ENCODE data around the gene AUP1.
"Not testable (repeated sequence)": the region's sequence is repeated elsewhere in the genome, so short reads cannot be mapped to it uniquely, and the experiment has no call there.

Gene AUP1

DNA sequence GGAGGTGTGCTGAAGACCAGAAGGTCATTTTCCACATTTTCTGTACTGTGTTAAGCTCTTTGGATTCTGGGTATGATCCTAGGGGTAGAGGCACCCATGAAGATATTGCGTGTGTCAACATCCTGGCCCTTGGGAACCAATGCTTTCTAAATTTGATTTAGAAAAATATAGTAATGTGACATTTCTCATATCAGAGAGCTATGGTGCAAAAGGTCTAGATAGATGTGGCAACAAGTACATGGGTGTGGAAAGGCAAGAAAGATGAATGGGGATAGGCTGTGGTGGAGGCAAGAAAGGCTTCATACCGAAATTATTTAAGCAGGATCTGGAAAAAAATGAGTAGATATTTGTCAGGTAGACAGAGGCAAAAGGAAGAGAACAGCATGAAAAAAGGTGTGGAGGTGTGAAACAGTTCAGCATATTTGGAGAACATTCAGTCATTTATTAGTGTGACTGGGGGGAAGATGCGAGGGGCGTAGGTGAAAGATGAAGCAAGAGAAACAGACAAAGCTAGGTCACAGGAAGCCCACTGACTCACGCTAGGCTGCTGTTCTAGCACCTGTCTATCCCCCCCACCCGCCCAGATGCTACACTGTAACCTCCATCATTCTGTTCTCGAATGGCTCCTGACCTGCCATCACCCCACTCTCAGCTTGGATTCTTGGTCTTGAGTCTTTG is 36.7 kb upstream of the AUP1 start:
- Histone ChIP-seq H3K4me3 (ENCODE audit: low read length) (no peak overlapping the region), H3K4me1 (ENCODE audit: insufficient read depth, low read length) (no peaks in the 10 kb centered on the region), H3K27me3 (ENCODE audit: insufficient read depth, low read length) (peaks cover 44% of the 10 kb centered on the region), H3K9me3 (ENCODE audit: low read length) (no peaks in the 10 kb centered on the region), H2AFZ (ENCODE audit: low read depth, low read length) (no peak overlapping the region), H3K36me3 (ENCODE audit: insufficient read depth, low read length) (no peaks in the 10 kb centered on the region)

DNA sequence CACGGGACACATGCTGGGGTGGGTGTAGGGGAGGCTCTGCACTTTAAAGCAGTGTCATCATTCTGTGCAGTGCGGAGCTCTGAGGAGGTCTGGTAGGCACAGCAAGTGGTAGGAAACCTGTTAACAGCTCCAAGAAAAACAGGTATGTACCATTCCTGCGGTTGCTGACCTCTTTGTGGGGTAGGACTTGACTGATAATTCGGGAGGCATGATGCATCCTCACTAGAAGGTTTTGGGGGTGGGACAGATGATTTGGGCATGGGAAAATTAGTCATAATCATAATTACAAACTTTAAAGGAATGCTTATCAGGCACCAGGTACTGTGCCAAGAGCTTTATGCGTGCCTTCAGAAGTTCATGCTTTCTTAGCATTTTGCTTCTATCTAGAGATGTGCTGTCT is 34.7 kb upstream of the AUP1 start:
- H2AFZ ChIP-seq (ENCODE audit: low read depth, low read length) = no peak overlapping the region
- H3K9me3 ChIP-seq (ENCODE audit: low read length) = no peaks in the 10 kb centered on the region
- H3K27me3 ChIP-seq (ENCODE audit: insufficient read depth, low read length) = peaks cover 44% of the 10 kb centered on the region
- H3K36me3 ChIP-seq (ENCODE audit: insufficient read depth, low read length) = no peaks in the 10 kb centered on the region
- no peaks in the 10 kb centered on the region for H3K4me1 ChIP-seq (ENCODE audit: insufficient read depth, low read length)
- H3K4me3 ChIP-seq (ENCODE audit: low read length) = no peak overlapping the region

DNA sequence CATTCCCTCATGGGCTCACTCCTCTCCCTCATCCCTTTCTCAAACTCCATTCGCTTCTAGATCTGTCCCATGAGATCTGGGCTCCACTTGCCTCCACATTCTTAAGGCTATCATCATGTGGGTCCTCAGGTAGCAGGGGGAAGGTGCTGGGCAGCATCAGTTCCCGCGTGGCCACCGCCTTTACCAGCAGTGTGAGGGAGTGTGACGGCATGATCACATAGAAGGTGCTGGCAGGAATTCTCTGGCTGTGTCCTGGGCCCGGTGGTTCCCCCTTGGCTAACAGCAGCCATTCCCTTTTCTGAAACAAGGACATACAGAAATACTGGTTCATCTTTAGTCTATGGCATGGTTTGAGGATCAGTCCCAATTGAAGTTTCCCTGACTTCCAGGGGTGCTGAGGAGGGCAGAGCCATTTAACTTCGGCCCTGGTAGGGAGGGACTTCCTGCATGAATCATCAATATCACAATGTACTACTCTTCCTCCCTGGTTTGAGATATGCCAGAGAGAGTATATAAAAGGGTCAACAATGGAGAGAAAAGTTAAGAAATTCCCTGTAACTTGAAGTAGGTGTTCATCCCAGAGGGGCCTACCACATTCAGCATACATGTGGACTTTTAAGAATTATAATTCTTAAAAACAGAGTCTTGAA is 32.7 kb upstream of the AUP1 start:
- H3K36me3 ChIP-seq (ENCODE audit: insufficient read depth, low read length) = no peaks in the 10 kb centered on the region

DNA sequence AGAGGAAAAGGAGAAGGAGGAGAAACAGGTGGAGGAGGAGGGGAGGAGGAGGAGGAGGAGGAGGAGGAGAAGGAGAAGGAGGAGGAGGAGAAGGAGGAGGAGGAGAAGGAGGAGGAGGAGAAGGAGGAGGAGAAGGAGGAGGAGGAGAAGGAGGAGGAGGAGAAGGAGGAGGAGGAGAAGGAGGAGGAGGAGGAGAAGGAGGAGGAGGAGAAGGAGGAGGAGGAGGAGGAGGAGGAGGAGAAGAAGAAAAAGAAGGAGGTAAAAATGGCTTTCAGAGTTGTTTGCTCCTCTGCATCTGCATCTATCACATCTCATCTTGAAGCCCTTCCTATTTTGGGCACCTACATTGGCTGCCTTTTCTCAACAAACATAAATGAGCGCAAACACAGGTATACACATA is 31.5 kb upstream of the AUP1 start:
- not testable (repeated sequence) for H3K9me3 ChIP-seq (ENCODE audit: low read length); H3K36me3 ChIP-seq (ENCODE audit: insufficient read depth, low read length); H3K4me3 ChIP-seq (ENCODE audit: low read length); H3K4me1 ChIP-seq (ENCODE audit: insufficient read depth, low read length); H2AFZ ChIP-seq (ENCODE audit: low read depth, low read length)
- peaks cover 28% of the 10 kb centered on the region for H3K27me3 ChIP-seq (ENCODE audit: insufficient read depth, low read length)

More for the DNA sequence above, 32.7 kb upstream of the AUP1 start:
- Histone ChIP-seq H2AFZ (ENCODE audit: low read depth, low read length) (no peak overlapping the region), H3K4me3 (ENCODE audit: low read length) (no peak overlapping the region), H3K4me1 (ENCODE audit: insufficient read depth, low read length) (no peaks in the 10 kb centered on the region), H3K9me3 (ENCODE audit: low read length) (no peaks in the 10 kb centered on the region), H3K27me3 (ENCODE audit: insufficient read depth, low read length) (peaks cover 35% of the 10 kb centered on the region)

- H2AFZ ChIP-seq (ENCODE audit: low read depth, low read length) = no peak overlapping the region
- H3K36me3 ChIP-seq (ENCODE audit: insufficient read depth, low read length) = peaks cover 4% of the 10 kb centered on the region
- H3K27me3 ChIP-seq (ENCODE audit: insufficient read depth, low read length) = peaks cover 25% of the 10 kb centered on the region
- H3K9me3 ChIP-seq (ENCODE audit: low read length) = no peaks in the 10 kb centered on the region
- H3K4me1 ChIP-seq (ENCODE audit: insufficient read depth, low read length) = no peaks in the 10 kb centered on the region
- no peak overlapping the region for H3K4me3 ChIP-seq (ENCODE audit: low read length)
These were observed 31.1 kb upstream of the AUP1 start for GRCh38 chr2:74560591-74560990.

DNA sequence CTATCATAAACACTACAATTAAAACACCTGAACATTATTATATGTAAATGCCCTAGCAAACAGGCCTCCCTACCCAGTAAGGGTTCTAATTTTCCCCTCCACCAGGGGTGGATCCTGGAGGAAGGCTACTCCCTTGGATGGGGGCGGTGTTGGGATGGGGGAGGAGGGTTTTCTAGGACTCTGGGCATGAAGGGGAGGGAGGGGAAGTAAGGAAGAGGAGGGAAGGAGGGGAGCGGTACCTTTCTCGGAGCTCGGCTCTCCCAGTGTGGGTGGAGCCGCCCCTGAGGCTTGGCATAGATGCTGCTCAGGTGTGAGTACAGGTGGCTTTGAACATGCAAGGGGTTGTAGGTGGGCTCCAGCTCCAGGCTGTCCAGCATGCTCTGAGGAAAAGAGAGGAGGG is 30.4 kb upstream of the AUP1 start:
- no peak overlapping the region for H2AFZ ChIP-seq (ENCODE audit: low read depth, low read length)

DNA sequence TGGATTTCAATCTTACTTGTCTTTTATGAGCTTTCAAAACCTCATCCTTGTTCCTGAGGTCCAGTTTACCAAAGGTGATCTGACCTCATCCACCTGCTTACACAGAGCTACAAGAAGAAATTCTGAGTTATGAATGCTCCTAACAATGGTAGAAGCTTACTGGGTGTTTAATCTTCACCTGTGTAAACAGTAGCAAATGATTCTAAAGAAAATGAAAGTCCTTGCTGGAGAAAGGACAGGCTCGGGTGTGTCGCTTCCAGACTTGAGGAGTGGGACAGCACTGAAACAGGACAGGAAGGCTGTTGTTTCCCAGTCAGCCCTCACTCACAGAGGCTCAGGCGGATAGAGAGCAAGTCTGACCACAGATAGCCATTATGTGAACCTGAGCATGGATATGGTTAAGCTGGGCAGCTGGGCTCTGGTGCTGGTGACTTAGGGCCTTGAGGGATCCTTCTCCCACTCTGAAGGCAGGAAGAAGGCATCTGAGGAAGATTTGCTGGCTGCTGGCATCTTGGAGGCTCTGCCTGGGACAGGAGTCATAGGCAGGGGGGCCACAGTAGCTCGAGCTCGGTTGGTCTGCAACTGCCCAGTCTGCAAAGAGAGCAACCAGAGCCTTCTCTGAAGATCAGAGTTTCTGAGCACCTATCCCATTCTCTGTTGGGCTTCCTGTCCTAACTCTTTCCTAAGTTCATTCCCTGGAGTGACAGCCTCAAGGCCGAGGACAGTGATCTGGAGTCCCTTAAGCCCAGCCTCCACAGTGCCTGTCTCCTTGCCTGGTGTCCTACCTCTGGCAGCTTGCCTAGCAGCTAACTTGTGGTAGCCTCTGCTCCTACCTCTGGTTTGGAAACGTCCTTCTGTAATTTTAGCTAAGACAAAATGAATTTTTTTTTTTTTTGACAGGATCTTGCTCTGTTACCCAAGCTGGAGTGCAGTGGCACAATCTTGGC is 29.1 kb upstream of the AUP1 start:
- Histone ChIP-seq H3K9me3 (ENCODE audit: low read length) (no peaks in the 10 kb centered on the region), H3K4me1 (ENCODE audit: insufficient read depth, low read length) (peaks cover 4% of the 10 kb centered on the region), H3K27me3 (ENCODE audit: insufficient read depth, low read length) (peaks cover 23% of the 10 kb centered on the region), H3K4me3 (ENCODE audit: low read length) (no peak overlapping the region), H2AFZ (ENCODE audit: low read depth, low read length) (no peak overlapping the region), H3K36me3 (ENCODE audit: insufficient read depth, low read length) (peaks cover 4% of the 10 kb centered on the region)

More for the DNA sequence above, 30.4 kb upstream of the AUP1 start:
- H3K36me3 ChIP-seq (ENCODE audit: insufficient read depth, low read length) = peaks cover 4% of the 10 kb centered on the region
- peaks cover 4% of the 10 kb centered on the region for H3K4me1 ChIP-seq (ENCODE audit: insufficient read depth, low read length)
- peaks cover 25% of the 10 kb centered on the region for H3K27me3 ChIP-seq (ENCODE audit: insufficient read depth, low read length)
- H3K4me3 ChIP-seq (ENCODE audit: low read length) = no peak overlapping the region
- no peaks in the 10 kb centered on the region for H3K9me3 ChIP-seq (ENCODE audit: low read length)

GRCh38 chr2:74556831-74557370 is 27.4 kb upstream of the AUP1 start:
- H2AFZ ChIP-seq (ENCODE audit: low read depth, low read length) = no peak overlapping the region
- H3K4me3 ChIP-seq (ENCODE audit: low read length) = no peak overlapping the region
- peaks cover 4% of the 10 kb centered on the region for H3K36me3 ChIP-seq (ENCODE audit: insufficient read depth, low read length)
- H3K9me3 ChIP-seq (ENCODE audit: low read length) = no peaks in the 10 kb centered on the region
- peaks cover 13% of the 10 kb centered on the region for H3K4me1 ChIP-seq (ENCODE audit: insufficient read depth, low read length)
- peaks cover 18% of the 10 kb centered on the region for H3K27me3 ChIP-seq (ENCODE audit: insufficient read depth, low read length)

DNA sequence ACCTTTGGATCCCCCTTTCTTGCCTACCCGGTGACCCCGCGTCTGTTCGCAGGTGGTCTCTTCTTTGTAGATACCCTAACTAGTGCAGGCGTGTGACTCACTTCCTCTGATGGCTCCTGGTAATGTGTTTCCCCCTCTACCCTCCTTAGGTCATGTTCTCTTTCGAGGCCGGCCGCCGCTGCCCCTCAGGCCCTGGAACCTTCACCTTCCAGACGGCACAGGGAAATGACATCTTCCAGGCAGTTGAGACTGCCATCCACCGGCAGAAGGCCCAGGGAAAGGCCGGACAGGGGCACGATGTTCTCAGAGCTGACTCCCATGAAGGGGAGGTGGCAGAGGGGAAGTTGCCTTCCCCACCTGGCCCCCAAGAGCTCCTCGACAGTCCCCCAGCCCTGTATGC is 26.7 kb upstream of the AUP1 start:
- Histone ChIP-seq H3K4me1 (ENCODE audit: insufficient read depth, low read length) (peaks cover 13% of the 10 kb centered on the region), H3K4me3 (ENCODE audit: low read length) (no peak overlapping the region), H2AFZ (ENCODE audit: low read depth, low read length) (no peak overlapping the region), H3K27me3 (ENCODE audit: insufficient read depth, low read length) (peaks cover 12% of the 10 kb centered on the region), H3K36me3 (ENCODE audit: insufficient read depth, low read length) (peaks cover 6% of the 10 kb centered on the region), H3K9me3 (ENCODE audit: low read length) (no peaks in the 10 kb centered on the region)

GRCh38 chr2:74555610-74556103 is 26.2 kb upstream of the AUP1 start:
- H3K36me3 ChIP-seq (ENCODE audit: insufficient read depth, low read length) = peaks cover 8% of the 10 kb centered on the region
- peak overlapping the region; percentile 63 for H3K4me3 ChIP-seq (ENCODE audit: low read length)
- peaks cover 13% of the 10 kb centered on the region for H3K4me1 ChIP-seq (ENCODE audit: insufficient read depth, low read length)
- H3K27me3 ChIP-seq (ENCODE audit: insufficient read depth, low read length) = peaks cover 9% of the 10 kb centered on the region
- no peaks in the 10 kb centered on the region for H3K9me3 ChIP-seq (ENCODE audit: low read length)
- no peak overlapping the region for H2AFZ ChIP-seq (ENCODE audit: low read depth, low read length)

DNA sequence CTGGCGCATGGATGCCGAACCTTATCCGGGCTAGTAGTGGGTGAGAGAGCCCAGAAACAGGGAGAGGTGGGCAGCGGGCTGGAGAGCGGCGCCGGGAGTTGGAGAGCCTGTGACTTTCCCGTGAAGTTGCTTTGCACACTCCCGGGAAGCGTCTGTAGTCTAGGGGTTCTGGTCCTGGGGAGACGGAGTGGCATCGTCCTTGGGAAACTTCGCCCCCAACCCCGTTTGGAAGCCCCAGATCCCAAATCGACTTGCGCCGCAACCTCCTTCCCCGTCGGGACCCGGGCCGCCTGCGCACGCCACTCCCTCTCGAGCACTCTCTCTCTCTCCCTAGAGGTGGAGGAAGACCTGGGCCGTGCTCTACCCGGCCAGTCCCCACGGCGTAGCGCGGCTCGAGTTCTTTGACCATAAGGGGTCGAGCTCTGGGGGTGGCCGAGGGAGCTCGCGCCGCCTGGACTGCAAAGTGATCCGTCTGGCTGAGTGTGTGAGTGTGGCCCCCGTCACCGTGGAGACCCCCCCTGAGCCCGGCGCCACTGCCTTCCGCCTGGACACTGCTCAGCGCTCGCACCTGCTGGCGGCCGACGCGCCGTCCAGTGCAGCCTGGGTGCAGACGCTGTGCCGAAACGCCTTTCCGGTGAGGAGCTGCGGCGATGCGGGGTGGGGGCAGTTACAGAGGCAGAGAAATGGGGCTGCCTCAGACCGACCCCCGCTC is 25.5 kb upstream of the AUP1 start:
- Histone ChIP-seq H2AFZ (ENCODE audit: low read depth, low read length) (peak overlapping the region; percentile 94), H3K9me3 (ENCODE audit: low read length) (peaks cover 3% of the 10 kb centered on the region), H3K27me3 (ENCODE audit: insufficient read depth, low read length) (peaks cover 3% of the 10 kb centered on the region), H3K4me3 (ENCODE audit: low read length) (peak overlapping the region; percentile 63), H3K36me3 (ENCODE audit: insufficient read depth, low read length) (peaks cover 15% of the 10 kb centered on the region), H3K4me1 (ENCODE audit: insufficient read depth, low read length) (peaks cover 13% of the 10 kb centered on the region)

Measured in neuron (in vitro differentiated cells).